Smooth muscle cell (in vitro differentiated cells): Measurements from ENCODE around the gene TJP2. TPM values are rescaled to one million over a fixed set of nuclear protein-coding genes. Genes with fewer than 3 reads are reported as not detected.
A peak's percentile ranks its signal among the peaks of the same experiment; 100 is the strongest.

Experiments
- DNase-seq: peaks from one replicate; lab custom pipeline; 2025; ENCODE audit not compliant: unreplicated experiment; lab: John Stamatoyannopoulos, UW
- H2AFZ ChIP-seq: fragments of 200-600 bp; sonication (generic); 2 replicates; pipeline ENCODE4 v1.6.0; 2016; ENCODE audit warnings: antibody characterized with exemption, low read depth, mild to moderate bottlenecking
- H3F3A ChIP-seq: fragments of 200-600 bp; sonication (generic); 2 replicates; pipeline ENCODE4 v1.6.0; 2017; ENCODE audit warnings: antibody characterized with exemption, low read depth
- H3K27ac ChIP-seq: fragments of 200-600 bp; sonication (generic); 2 replicates; pipeline ENCODE4 v1.5.1; 2016; ENCODE audit warnings: low read depth, mild to moderate bottlenecking
- H3K27me3 ChIP-seq: fragments of 200-600 bp; sonication (generic); 2 replicates; pipeline ENCODE4 v1.6.1; 2016; ENCODE audit warnings: low read depth, mild to moderate bottlenecking
- H3K36me3 ChIP-seq: fragments of 200-600 bp; sonication (generic); 2 replicates; pipeline ENCODE4 v1.5.1; 2016; ENCODE audit warnings: low read depth
- H3K4me1 ChIP-seq: fragments of 200-600 bp; sonication (generic); 2 replicates; pipeline ENCODE4 v1.5.1; 2016; ENCODE audit warnings: low read depth
- H3K4me2 ChIP-seq: fragments of 200-600 bp; sonication (generic); 2 replicates; pipeline ENCODE4 v1.6.0; 2016; ENCODE audit warnings: mild to moderate bottlenecking
- H3K4me3 ChIP-seq: fragments of 200-600 bp; sonication (generic); 2 replicates; pipeline ENCODE4 v1.5.1; 2016; ENCODE audit warnings: mild to moderate bottlenecking
- H3K79me2 ChIP-seq: fragments of 200-600 bp; sonication (generic); 2 replicates; pipeline ENCODE4 v1.6.0; 2016; ENCODE audit warnings: low read depth, mild to moderate bottlenecking
- H3K9ac ChIP-seq: fragments of 200-600 bp; sonication (generic); 2 replicates; pipeline ENCODE4 v1.6.0; 2016; ENCODE audit warnings: low read depth
- H3K9me3 ChIP-seq: fragments of 200-600 bp; sonication (generic); replicated peaks from 2 replicates; pipeline ENCODE4 v1.5.1; 2016; ENCODE audit warnings: low read depth
- H4K20me1 ChIP-seq: fragments of 200-600 bp; sonication (generic); 2 replicates; pipeline ENCODE4 v1.6.0; 2016; ENCODE audit warnings: low read depth
- WGBS: methylation state at CpG from one replicate; pipeline ENCODE4 v1.1.7; 2016; ENCODE audit warnings: low lambda C conversion rate; 5-methylcytosine and 5-hydroxymethylcytosine counted together
- polyA plus RNA-seq: library from polyadenylated mRNA; unstranded; fragments of >200 nt; fragmentation: Nextera tagmentation; extraction: Ambion mirVana; gene quantifications from 2 replicates; pipeline ENCODE4 v1.2.1, GENCODE V29; 2016
- total RNA-seq: library from RNA; depleted of rRNA; stranded (reverse); fragments of >200 nt; gene quantifications from 2 replicates; pipeline ENCODE4 v1.2.3, GENCODE V29; 2014
- TF ChIP-seq, protein P1 (sequence below): fragments of 200-600 bp; sonication (generic); IDR thresholded peaks from 2 replicates; pipeline ENCODE4 v1.5.1; 2017; ENCODE audit warnings: borderline replicate concordance, mild to moderate bottlenecking, antibody characterized with exemption; ENCODE audit not compliant: insufficient read depth, poor library complexity, severe bottlenecking

The TJP2 gene
- total and polyA plus RNA-seq, 2 experiments from 2014 or later = 14.9 to 48.4 TPM

DNA sequence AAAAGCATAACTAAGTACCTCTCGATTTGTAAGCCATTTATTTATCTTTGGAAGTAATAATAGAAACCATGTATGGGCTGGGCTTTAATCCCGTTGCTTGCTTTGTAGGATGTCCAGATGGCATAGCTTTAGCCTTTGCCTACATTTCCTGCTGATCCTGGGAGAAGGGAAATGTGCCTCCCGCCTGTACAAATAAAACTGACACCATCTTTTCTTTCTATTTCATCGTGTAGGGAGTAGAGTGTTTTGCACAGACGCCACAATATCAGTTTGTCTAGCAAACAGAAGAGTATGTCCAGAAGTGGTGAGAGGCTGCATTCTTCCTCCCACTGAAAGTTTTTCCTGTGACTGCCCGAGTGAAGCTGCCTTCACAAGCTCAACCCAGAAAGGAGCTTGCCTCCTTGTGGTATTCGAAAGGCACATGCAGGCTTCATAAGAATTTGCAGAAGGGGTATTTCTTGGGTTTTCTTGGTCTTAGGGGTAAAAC, 24.7 kb upstream of the TJP2 start:
- WGBS = 15% methylated on average over 7 of the region's 7 CpGs
- Histone ChIP-seq H3K9me3 (no peaks in the 10 kb centered on the region), H3K4me3 (peak overlapping the region; percentile 11), H3K4me2 (peak overlapping the region; percentile 71), H3K9ac (no peak overlapping the region), H3K4me1 (peaks cover 9% of the 10 kb centered on the region), H3K79me2 (peaks cover 2% of the 10 kb centered on the region), H4K20me1 (no peaks in the 10 kb centered on the region), H3F3A (peaks cover 13% of the 10 kb centered on the region), H3K27me3 (no peaks in the 10 kb centered on the region), H3K36me3 (no peaks in the 10 kb centered on the region), H3K27ac (peak overlapping the region; percentile 61), H2AFZ (no peak overlapping the region)
- DNase-seq = no peak
- TF ChIP-seq, protein P1, sequence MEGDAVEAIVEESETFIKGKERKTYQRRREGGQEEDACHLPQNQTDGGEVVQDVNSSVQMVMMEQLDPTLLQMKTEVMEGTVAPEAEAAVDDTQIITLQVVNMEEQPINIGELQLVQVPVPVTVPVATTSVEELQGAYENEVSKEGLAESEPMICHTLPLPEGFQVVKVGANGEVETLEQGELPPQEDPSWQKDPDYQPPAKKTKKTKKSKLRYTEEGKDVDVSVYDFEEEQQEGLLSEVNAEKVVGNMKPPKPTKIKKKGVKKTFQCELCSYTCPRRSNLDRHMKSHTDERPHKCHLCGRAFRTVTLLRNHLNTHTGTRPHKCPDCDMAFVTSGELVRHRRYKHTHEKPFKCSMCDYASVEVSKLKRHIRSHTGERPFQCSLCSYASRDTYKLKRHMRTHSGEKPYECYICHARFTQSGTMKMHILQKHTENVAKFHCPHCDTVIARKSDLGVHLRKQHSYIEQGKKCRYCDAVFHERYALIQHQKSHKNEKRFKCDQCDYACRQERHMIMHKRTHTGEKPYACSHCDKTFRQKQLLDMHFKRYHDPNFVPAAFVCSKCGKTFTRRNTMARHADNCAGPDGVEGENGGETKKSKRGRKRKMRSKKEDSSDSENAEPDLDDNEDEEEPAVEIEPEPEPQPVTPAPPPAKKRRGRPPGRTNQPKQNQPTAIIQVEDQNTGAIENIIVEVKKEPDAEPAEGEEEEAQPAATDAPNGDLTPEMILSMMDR = peak; percentile 34

DNA sequence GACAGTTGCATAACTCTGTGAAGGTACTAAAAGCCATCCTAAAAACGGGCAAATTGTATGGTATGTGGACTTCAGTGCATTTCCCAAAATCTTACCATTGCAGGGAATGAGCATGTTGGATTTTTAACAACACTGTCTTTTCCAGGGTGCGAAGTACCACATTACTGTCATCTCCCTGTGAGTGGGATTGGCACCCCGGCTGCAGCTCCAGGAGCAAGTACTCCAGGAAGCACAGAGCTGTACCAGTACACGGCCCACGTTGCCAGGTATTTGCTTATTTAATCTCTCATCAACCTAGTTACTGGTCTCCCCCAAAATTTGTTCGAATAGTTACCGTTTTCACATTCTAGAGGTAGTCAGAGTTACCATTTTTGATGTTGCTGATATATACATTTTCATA, 22.6 kb upstream of the TJP2 start:
- Histone ChIP-seq H3K4me1 (peaks cover 9% of the 10 kb centered on the region), H4K20me1 (no peaks in the 10 kb centered on the region), H3K4me2 (no peak overlapping the region), H3K9me3 (no peaks in the 10 kb centered on the region), H3K36me3 (no peaks in the 10 kb centered on the region), H3K27me3 (no peaks in the 10 kb centered on the region), H2AFZ (no peak overlapping the region), H3K27ac (no peak overlapping the region), H3F3A (peaks cover 13% of the 10 kb centered on the region), H3K9ac (no peak overlapping the region), H3K4me3 (no peak overlapping the region), H3K79me2 (no peaks in the 10 kb centered on the region)
- TF ChIP-seq, protein P1 = no peak
- no peak for DNase-seq
- WGBS = 95% methylated on average over 7 of the region's 7 CpGs

DNA sequence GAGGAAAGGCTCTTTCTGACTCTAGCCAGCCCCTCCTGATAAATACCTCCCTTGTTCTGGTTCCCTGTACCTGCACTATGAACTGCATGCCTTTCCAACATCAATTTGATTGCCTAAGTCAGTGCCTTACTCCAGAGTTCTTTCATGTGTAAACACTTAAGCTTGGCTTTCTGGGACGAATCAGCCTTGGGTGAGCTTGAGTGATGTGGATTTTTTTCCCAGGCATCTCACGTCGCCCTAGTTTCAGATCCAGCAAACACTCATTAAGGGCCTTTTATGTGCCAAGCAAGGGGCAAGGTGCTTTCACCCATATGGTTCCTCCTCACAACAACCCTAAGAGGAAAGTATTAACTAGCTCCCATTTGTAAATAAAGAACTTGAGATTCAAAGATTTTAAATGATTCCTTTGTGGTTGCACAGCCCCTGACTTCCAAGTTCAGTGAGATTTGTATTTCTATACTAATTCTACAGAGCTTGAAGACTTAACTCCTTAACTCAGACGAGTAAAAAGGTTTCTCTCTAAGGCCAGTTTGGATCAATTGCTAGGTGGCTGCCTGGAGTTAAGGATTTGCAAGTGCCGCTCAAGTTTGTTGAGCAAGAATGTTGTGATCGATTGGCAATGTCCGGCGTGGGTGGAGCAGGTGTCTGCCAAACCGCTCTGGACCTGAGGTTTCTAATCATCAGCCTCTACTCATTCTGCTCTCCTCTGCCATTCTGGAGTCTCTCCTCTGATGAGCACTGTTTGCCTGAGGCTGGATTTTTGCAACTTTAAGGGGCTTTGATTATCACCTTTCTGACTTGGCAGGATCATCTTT, 20.2 kb upstream of the TJP2 start:
- Histone ChIP-seq H4K20me1 (no peaks in the 10 kb centered on the region), H3K9me3 (no peaks in the 10 kb centered on the region), H3K27ac (no peak overlapping the region), H2AFZ (no peak overlapping the region), H3K4me3 (no peak overlapping the region), H3K79me2 (no peaks in the 10 kb centered on the region), H3F3A (peaks cover 10% of the 10 kb centered on the region), H3K9ac (no peak overlapping the region), H3K4me1 (peaks cover 7% of the 10 kb centered on the region), H3K36me3 (no peaks in the 10 kb centered on the region), H3K27me3 (no peaks in the 10 kb centered on the region), H3K4me2 (no peak overlapping the region)
- TF ChIP-seq, protein P1 = no peak
- DNase-seq = no peak
- 78% methylated on average over 9 of the region's 9 CpGs for WGBS
